Ramos (cell line): ENCODE data around the gene RSAD1.

ENCODE experiments used
- in situ Hi-C: fragments of 300-500 bp; cut with MboI; formaldehyde crosslinking; loops from one replicate; pipeline ENCODE4 v1.14.3; 2022; ENCODE audit warnings: low sequenced_read_pairs; ENCODE audit not compliant: unreplicated experiment

The RSAD1 gene

DNA sequence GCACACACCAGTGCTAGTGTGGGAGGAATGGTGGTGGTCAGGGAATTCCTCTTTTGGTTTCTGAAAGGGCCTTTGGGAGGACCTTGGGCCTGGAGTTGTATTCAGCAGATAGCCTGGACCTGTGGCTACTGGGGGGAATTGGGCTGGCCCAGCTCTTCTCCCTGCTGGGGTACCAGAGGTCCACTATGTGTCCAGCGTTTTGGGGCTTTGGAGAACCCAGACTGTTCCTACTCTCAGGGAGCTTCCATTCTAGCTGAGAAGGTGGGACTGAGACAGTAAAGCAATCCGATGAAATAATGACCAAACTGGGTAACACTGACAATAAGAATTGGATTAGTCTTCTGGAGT is 56.3 kb downstream of the RSAD1 start:
- in situ Hi-C loops = no loop called here

- in situ Hi-C loops = no loop called here
These were observed 56.7 kb downstream of the RSAD1 start for GRCh38 chr17:50535407-50535806.
